ENCODE measurements around the gene PRKG1.

GRCh38 chr10:52170776-52171175 is 1096.5 kb downstream of the PRKG1 start:
- TF ChIP-seq CTCF (IDR thresholded peaks at IDR 0.05) = no peak
- TF ChIP-seq ZFX (IDR thresholded peaks at IDR 0.05; ENCODE audit: borderline replicate concordance) = no peak
